CD4-positive, alpha-beta T cell (primary cell): ENCODE results near the gene CYTH3. TPM values are rescaled to one million over a fixed set of nuclear protein-coding genes. Genes with fewer than 3 reads are reported as not detected.

ENCODE experiments used
- ATAC-seq: fragments of 200-7000 bp; cut with Tn5 transposase; one replicate; pipeline ENCODE4 v1.10.0; 2022; ENCODE audit warnings: mild to moderate bottlenecking; ENCODE audit not compliant: poor library complexity
- CTCF ChIA-PET: fragments of 350-600 bp; sonication (Branson Sonifier 250); formaldehyde crosslinking; loops from one replicate; lab custom pipeline; 2021; ENCODE audit warnings: antibody characterized with exemption, inconsistent platforms; lab: Charles Lee
- POLR2A ChIA-PET: fragments of 350-600 bp; sonication (Branson Sonifier 250); formaldehyde crosslinking; loops from one replicate; lab custom pipeline; 2021; ENCODE audit warnings: antibody characterized with exemption, inconsistent platforms; lab: Charles Lee
- DNase-seq, 14 experiments: peaks; one replicate each; pipeline ENCODE4 v3.0.0-alpha.2; 2013 to 2020; ENCODE audit warnings: mixed read lengths in 2 of 14
- H3K27ac ChIP-seq, 2 donors: one replicate each; pipeline versions ENCODE4 v1.5.1 to v1.7.0; 2013; ENCODE audit warnings: low read length in 2 of 2, low read depth in 1 of 2, mild to moderate bottlenecking in 1 of 2
- H3K27me3 ChIP-seq, 2 experiments: 1 replicate in 1 of 2; 2 replicates in 1 of 2; pipeline versions ENCODE4 v1.6.1 to v1.7.0; 2013; ENCODE audit warnings: low read length in 2 of 2, control low read depth in 1 of 2, mild to moderate bottlenecking in 1 of 2, moderate library complexity in 1 of 2; ENCODE audit not compliant: insufficient read depth in 2 of 2, control insufficient read depth in 1 of 2
- H3K36me3 ChIP-seq: one replicate; pipeline ENCODE4 v1.6.1; 2013; ENCODE audit warnings: low read length, control low read depth; ENCODE audit not compliant: insufficient read depth
- H3K4me1 ChIP-seq: one replicate; pipeline ENCODE4 v1.6.1; 2013; ENCODE audit warnings: low read length, control low read depth; ENCODE audit not compliant: insufficient read depth
- H3K4me3 ChIP-seq: one replicate; pipeline ENCODE4 v1.5.1; 2013; ENCODE audit warnings: mild to moderate bottlenecking, low read length, moderate library complexity
- H3K9me3 ChIP-seq, 2 experiments: 1 replicate in 1 of 2; 2 replicates in 1 of 2; pipeline versions ENCODE4 v1.6.1 to v1.7.0; 2013; ENCODE audit warnings: low read length in 2 of 2, mild to moderate bottlenecking in 2 of 2, control low read depth in 1 of 2, moderate library complexity in 1 of 2; ENCODE audit not compliant: control insufficient read depth in 1 of 2, insufficient read depth in 1 of 2
- H3K27ac Mint-ChIP-seq: one replicate; pipeline ENCODE4 v1.8.0; 2020; ENCODE audit warnings: mixed read lengths
- H3K27me3 Mint-ChIP-seq: one replicate; pipeline ENCODE4 v1.8.0; 2021; ENCODE audit warnings: mixed read lengths
- H3K36me3 Mint-ChIP-seq: one replicate; pipeline ENCODE4 v1.8.0; 2021; ENCODE audit warnings: low read depth, mixed read lengths
- H3K4me1 Mint-ChIP-seq: one replicate; pipeline ENCODE4 v1.8.0; 2021; ENCODE audit warnings: low read depth, mixed read lengths
- H3K4me3 Mint-ChIP-seq: one replicate; pipeline ENCODE4 v1.8.0; 2020; ENCODE audit warnings: mild to moderate bottlenecking, mixed read lengths
- H3K9me3 Mint-ChIP-seq: one replicate; pipeline ENCODE4 v1.8.0; 2020; ENCODE audit warnings: mixed read lengths
- CTCF ChIP-seq: fragments of 200-600 bp; IDR thresholded peaks from one replicate; pipeline ENCODE4 v1.8.0; 2022; ENCODE audit warnings: antibody characterized with exemption, mild to moderate bottlenecking
- intact Hi-C, 2 experiments: fragments of 100-400 bp; cut with DNase I in 1 of 2; cut with micrococcal nuclease in 1 of 2; formaldehyde crosslinking; loops; one replicate each; pipeline versions ENCODE4 v1.15.1 to v1.9.0; 2023 to 2025; cut with DNase I, micrococcal nuclease
- total RNA-seq, 174 experiments: library from RNA in 2 of 174; stranded (reverse) in 2 of 174; gene quantifications; one replicate each; pipeline ENCODE4 v1.2.3 and lab custom pipeline; 2021 to 2026

CYTH3 gene
- total RNA-seq, 2 experiments from 2014 or later, result 7.6 to 9.1 TPM

GRCh38 chr7:6186577-6186976 lies 85.8 kb downstream of the CYTH3 start:
- POLR2A ChIA-PET, result no interaction called here

GRCh38 chr7:6182993-6183392 lies 89.4 kb downstream of the CYTH3 start:
- CTCF ChIA-PET, result no interaction called here
- no peak overlapping the region for H3K27ac Mint-ChIP-seq
- H3K36me3 Mint-ChIP-seq, result peaks cover 4% of the 10 kb centered on the region
- intact Hi-C loops, result no loop called here
- Histone ChIP-seq H3K4me1 (no peaks in the 10 kb centered on the region), H3K27me3 (no peaks in the 10 kb centered on the region), H3K4me3 (no peak overlapping the region), H3K9me3 (no peaks in the 10 kb centered on the region), H3K27ac (no peak overlapping the region), H3K36me3 (peaks cover 3% of the 10 kb centered on the region)
- no peak for ATAC-seq
- no peaks in the 10 kb centered on the region for H3K9me3 Mint-ChIP-seq
- H3K4me3 Mint-ChIP-seq, result no peak overlapping the region
- no peak for DNase-seq
- TF ChIP-seq CTCF, result no peak
- no peaks in the 10 kb centered on the region for H3K4me1 Mint-ChIP-seq
- no peaks in the 10 kb centered on the region for H3K27me3 Mint-ChIP-seq
- POLR2A ChIA-PET, result no interaction called here

More at GRCh38 chr7:6186577-6186976, 85.8 kb downstream of the CYTH3 start:
- Histone ChIP-seq H3K9me3 (no peaks in the 10 kb centered on the region), H3K36me3 (peaks cover 12% of the 10 kb centered on the region), H3K27ac (no peak overlapping the region), H3K27me3 (no peaks in the 10 kb centered on the region), H3K4me3 (no peak overlapping the region), H3K4me1 (no peaks in the 10 kb centered on the region)
- no peaks in the 10 kb centered on the region for H3K4me1 Mint-ChIP-seq
- intact Hi-C loops, result no loop called here
- H3K36me3 Mint-ChIP-seq, result peaks cover 9% of the 10 kb centered on the region
- DNase-seq (no peak), ATAC-seq (no peak)
- no peak for TF ChIP-seq CTCF
- H3K27ac Mint-ChIP-seq, result no peak overlapping the region
- no peak overlapping the region for H3K4me3 Mint-ChIP-seq
- H3K27me3 Mint-ChIP-seq, result no peaks in the 10 kb centered on the region
- no peaks in the 10 kb centered on the region for H3K9me3 Mint-ChIP-seq
- CTCF ChIA-PET, result no interaction called here

- DNase-seq (no peak), ATAC-seq (no peak)
- Histone ChIP-seq H3K9me3 (no peaks in the 10 kb centered on the region), H3K27me3 (no peaks in the 10 kb centered on the region), H3K36me3 (peaks cover 5% of the 10 kb centered on the region), H3K4me3 (no peak overlapping the region), H3K4me1 (no peaks in the 10 kb centered on the region), H3K27ac (no peak overlapping the region)
- H3K4me1 Mint-ChIP-seq, result no peaks in the 10 kb centered on the region
- no peak for TF ChIP-seq CTCF
- intact Hi-C loops, result no loop called here
- POLR2A ChIA-PET, result no interaction called here
- no peaks in the 10 kb centered on the region for H3K36me3 Mint-ChIP-seq
- no peak overlapping the region for H3K4me3 Mint-ChIP-seq
- no peak overlapping the region for H3K27ac Mint-ChIP-seq
- no peaks in the 10 kb centered on the region for H3K9me3 Mint-ChIP-seq
- CTCF ChIA-PET, result no interaction called here
- H3K27me3 Mint-ChIP-seq, result no peaks in the 10 kb centered on the region
These were observed 91.3 kb downstream of the CYTH3 start for GRCh38 chr7:6181136-6181535.
